ENCODE data around the gene TYW1.

TYW1 gene

DNA sequence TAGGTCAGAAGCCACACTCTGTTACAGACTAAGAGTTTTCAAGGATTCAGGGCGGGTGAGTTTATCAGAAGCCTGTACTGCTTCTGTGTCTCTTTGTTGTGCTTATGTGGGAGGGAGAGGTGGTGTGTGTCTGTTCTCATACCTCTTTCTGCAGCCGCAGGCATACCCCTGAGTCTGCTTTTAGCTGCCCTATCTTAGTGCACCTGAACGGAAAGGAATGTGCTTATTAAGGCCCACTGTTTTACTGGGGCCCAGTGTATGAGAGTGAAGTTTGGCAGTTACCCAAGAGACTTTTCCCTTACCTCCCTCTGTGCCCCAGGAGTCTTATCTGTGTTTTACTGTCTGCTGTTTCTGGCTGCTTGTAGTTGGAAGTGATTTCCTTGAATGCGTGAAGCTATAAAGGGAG lies 104.3 kb downstream of the TYW1 start:
- H3K9me3 ChIP-seq (ENCODE audit: control insufficient read depth, insufficient read depth, low read depth, low read length): no peaks in the 10 kb centered on the region
- CTCF ChIA-PET: no interaction called here
- H3K4me3 ChIP-seq (ENCODE audit: low read depth, low read length): no peak overlapping the region
- H3K4me1 ChIP-seq (ENCODE audit: control insufficient read depth, insufficient read depth, low read length): no peaks in the 10 kb centered on the region
- no peaks in the 10 kb centered on the region for H3K36me3 ChIP-seq (ENCODE audit: control insufficient read depth in 2 of 2, insufficient read depth in 1 of 2, low read length in 2 of 2)
- H3K27ac ChIP-seq (ENCODE audit: extremely low read depth, low read depth, low read length): peak overlapping the region; percentile 64
- POLR2A ChIA-PET: interaction anchor here (0.8 kb wide), 1 partner anchor 201 kb away, joined by 3 read pairs; no protein-coding TSS in a partner anchor
- no peak for TF ChIP-seq REPIN1 (tag by site-specific recombination; IDR thresholded peaks at IDR 0.05; ENCODE audit: low read depth)
- TF ChIP-seq EGR2 (tag by site-specific recombination; IDR thresholded peaks at IDR 0.05; ENCODE audit: low read depth): no peak
- TF ChIP-seq ZNF274 (IDR thresholded peaks at IDR 0.05; ENCODE audit: low read length): no peak
- TF ChIP-seq ZNF274 (tag by site-specific recombination; IDR thresholded peaks at IDR 0.05; ENCODE audit: borderline replicate concordance): no peak
- TF ChIP-seq, protein P1, sequence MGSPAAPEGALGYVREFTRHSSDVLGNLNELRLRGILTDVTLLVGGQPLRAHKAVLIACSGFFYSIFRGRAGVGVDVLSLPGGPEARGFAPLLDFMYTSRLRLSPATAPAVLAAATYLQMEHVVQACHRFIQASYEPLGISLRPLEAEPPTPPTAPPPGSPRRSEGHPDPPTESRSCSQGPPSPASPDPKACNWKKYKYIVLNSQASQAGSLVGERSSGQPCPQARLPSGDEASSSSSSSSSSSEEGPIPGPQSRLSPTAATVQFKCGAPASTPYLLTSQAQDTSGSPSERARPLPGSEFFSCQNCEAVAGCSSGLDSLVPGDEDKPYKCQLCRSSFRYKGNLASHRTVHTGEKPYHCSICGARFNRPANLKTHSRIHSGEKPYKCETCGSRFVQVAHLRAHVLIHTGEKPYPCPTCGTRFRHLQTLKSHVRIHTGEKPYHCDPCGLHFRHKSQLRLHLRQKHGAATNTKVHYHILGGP (tag by site-specific recombination; IDR thresholded peaks at IDR 0.05): peak; percentile 41; the same call in 1 of the 2 replicates
- TF ChIP-seq, protein P2, sequence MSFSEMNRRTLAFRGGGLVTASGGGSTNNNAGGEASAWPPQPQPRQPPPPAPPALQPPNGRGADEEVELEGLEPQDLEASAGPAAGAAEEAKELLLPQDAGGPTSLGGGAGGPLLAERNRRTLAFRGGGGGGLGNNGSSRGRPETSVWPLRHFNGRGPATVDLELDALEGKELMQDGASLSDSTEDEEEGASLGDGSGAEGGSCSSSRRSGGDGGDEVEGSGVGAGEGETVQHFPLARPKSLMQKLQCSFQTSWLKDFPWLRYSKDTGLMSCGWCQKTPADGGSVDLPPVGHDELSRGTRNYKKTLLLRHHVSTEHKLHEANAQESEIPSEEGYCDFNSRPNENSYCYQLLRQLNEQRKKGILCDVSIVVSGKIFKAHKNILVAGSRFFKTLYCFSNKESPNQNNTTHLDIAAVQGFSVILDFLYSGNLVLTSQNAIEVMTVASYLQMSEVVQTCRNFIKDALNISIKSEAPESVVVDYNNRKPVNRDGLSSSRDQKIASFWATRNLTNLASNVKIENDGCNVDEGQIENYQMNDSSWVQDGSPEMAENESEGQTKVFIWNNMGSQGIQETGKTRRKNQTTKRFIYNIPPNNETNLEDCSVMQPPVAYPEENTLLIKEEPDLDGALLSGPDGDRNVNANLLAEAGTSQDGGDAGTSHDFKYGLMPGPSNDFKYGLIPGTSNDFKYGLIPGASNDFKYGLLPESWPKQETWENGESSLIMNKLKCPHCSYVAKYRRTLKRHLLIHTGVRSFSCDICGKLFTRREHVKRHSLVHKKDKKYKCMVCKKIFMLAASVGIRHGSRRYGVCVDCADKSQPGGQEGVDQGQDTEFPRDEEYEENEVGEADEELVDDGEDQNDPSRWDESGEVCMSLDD (tag by site-specific recombination; IDR thresholded peaks at IDR 0.05): no peak
- TF ChIP-seq ZFP3 (tag by site-specific recombination; IDR thresholded peaks at IDR 0.05; ENCODE audit: low read depth): no peak
- TF ChIP-seq ZNF776 (tag by site-specific recombination; IDR thresholded peaks at IDR 0.05; ENCODE audit: borderline replicate concordance): no peak
- peak; percentile 56; the same call in 1 of the 2 replicates for TF ChIP-seq IKZF3 (tag by site-specific recombination; IDR thresholded peaks at IDR 0.05)
- TF ChIP-seq ZNF202 (tag by site-specific recombination; IDR thresholded peaks at IDR 0.05; ENCODE audit: borderline replicate concordance): no peak
- TF ChIP-seq ZNF529 (tag by site-specific recombination; IDR thresholded peaks at IDR 0.05; ENCODE audit: insufficient replicate concordance): no peak
- TF ChIP-seq, protein P3, sequence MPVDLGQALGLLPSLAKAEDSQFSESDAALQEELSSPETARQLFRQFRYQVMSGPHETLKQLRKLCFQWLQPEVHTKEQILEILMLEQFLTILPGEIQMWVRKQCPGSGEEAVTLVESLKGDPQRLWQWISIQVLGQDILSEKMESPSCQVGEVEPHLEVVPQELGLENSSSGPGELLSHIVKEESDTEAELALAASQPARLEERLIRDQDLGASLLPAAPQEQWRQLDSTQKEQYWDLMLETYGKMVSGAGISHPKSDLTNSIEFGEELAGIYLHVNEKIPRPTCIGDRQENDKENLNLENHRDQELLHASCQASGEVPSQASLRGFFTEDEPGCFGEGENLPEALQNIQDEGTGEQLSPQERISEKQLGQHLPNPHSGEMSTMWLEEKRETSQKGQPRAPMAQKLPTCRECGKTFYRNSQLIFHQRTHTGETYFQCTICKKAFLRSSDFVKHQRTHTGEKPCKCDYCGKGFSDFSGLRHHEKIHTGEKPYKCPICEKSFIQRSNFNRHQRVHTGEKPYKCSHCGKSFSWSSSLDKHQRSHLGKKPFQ (tag by site-specific recombination; IDR thresholded peaks at IDR 0.05): peak; percentile 75
- TF ChIP-seq, protein P4, sequence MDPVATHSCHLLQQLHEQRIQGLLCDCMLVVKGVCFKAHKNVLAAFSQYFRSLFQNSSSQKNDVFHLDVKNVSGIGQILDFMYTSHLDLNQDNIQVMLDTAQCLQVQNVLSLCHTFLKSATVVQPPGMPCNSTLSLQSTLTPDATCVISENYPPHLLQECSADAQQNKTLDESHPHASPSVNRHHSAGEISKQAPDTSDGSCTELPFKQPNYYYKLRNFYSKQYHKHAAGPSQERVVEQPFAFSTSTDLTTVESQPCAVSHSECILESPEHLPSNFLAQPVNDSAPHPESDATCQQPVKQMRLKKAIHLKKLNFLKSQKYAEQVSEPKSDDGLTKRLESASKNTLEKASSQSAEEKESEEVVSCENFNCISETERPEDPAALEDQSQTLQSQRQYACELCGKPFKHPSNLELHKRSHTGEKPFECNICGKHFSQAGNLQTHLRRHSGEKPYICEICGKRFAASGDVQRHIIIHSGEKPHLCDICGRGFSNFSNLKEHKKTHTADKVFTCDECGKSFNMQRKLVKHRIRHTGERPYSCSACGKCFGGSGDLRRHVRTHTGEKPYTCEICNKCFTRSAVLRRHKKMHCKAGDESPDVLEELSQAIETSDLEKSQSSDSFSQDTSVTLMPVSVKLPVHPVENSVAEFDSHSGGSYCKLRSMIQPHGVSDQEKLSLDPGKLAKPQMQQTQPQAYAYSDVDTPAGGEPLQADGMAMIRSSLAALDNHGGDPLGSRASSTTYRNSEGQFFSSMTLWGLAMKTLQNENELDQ (tag by site-specific recombination; IDR thresholded peaks at IDR 0.05; ENCODE audit: low read depth): no peak
- TF ChIP-seq ZNF37A (tag by site-specific recombination; IDR thresholded peaks at IDR 0.05): no peak
- TF ChIP-seq ZNF175 (tag by site-specific recombination; IDR thresholded peaks at IDR 0.05): no peak
- no peak for TF ChIP-seq ZFP37 (tag by site-specific recombination; IDR thresholded peaks at IDR 0.05)
- TF ChIP-seq, protein P5, sequence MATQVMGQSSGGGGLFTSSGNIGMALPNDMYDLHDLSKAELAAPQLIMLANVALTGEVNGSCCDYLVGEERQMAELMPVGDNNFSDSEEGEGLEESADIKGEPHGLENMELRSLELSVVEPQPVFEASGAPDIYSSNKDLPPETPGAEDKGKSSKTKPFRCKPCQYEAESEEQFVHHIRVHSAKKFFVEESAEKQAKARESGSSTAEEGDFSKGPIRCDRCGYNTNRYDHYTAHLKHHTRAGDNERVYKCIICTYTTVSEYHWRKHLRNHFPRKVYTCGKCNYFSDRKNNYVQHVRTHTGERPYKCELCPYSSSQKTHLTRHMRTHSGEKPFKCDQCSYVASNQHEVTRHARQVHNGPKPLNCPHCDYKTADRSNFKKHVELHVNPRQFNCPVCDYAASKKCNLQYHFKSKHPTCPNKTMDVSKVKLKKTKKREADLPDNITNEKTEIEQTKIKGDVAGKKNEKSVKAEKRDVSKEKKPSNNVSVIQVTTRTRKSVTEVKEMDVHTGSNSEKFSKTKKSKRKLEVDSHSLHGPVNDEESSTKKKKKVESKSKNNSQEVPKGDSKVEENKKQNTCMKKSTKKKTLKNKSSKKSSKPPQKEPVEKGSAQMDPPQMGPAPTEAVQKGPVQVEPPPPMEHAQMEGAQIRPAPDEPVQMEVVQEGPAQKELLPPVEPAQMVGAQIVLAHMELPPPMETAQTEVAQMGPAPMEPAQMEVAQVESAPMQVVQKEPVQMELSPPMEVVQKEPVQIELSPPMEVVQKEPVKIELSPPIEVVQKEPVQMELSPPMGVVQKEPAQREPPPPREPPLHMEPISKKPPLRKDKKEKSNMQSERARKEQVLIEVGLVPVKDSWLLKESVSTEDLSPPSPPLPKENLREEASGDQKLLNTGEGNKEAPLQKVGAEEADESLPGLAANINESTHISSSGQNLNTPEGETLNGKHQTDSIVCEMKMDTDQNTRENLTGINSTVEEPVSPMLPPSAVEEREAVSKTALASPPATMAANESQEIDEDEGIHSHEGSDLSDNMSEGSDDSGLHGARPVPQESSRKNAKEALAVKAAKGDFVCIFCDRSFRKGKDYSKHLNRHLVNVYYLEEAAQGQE (tag by site-specific recombination; IDR thresholded peaks at IDR 0.05): no peak
- TF ChIP-seq GFI1B (tag by site-specific recombination; IDR thresholded peaks at IDR 0.05): 0 out of 2 replicates have a peak, but pooled peaks have one; percentile 12
- TF ChIP-seq SP7 (tag by site-specific recombination; IDR thresholded peaks at IDR 0.05): peak; percentile 69
- TF ChIP-seq ZNF600 (tag by site-specific recombination; IDR thresholded peaks at IDR 0.05): 0 out of 2 replicates have a peak, but pooled peaks have one; percentile 19
- TF ChIP-seq, protein P6, sequence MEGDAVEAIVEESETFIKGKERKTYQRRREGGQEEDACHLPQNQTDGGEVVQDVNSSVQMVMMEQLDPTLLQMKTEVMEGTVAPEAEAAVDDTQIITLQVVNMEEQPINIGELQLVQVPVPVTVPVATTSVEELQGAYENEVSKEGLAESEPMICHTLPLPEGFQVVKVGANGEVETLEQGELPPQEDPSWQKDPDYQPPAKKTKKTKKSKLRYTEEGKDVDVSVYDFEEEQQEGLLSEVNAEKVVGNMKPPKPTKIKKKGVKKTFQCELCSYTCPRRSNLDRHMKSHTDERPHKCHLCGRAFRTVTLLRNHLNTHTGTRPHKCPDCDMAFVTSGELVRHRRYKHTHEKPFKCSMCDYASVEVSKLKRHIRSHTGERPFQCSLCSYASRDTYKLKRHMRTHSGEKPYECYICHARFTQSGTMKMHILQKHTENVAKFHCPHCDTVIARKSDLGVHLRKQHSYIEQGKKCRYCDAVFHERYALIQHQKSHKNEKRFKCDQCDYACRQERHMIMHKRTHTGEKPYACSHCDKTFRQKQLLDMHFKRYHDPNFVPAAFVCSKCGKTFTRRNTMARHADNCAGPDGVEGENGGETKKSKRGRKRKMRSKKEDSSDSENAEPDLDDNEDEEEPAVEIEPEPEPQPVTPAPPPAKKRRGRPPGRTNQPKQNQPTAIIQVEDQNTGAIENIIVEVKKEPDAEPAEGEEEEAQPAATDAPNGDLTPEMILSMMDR (tag by site-specific recombination; IDR thresholded peaks at IDR 0.05): no peak
- TF ChIP-seq ZNF138 (tag by site-specific recombination; IDR thresholded peaks at IDR 0.05; ENCODE audit: borderline replicate concordance): no peak
- no peak for TF ChIP-seq ZNF146 (tag by site-specific recombination; IDR thresholded peaks at IDR 0.05)
- peak; percentile 76 for TF ChIP-seq ZNF423 (tag by site-specific recombination; IDR thresholded peaks at IDR 0.05)

Measured in HEK293 (cell line).